ENCODE results near the gene TNFRSF8. TPM values are rescaled to one million over a fixed set of nuclear protein-coding genes. Genes with fewer than 3 reads are reported as not detected.
"Not testable (repeated sequence)": the region's sequence is repeated elsewhere in the genome, so short reads cannot be mapped to it uniquely, and the experiment has no call there.

The TNFRSF8 gene
- total RNA-seq, 1 experiment from 2014 or later: not detected

DNA sequence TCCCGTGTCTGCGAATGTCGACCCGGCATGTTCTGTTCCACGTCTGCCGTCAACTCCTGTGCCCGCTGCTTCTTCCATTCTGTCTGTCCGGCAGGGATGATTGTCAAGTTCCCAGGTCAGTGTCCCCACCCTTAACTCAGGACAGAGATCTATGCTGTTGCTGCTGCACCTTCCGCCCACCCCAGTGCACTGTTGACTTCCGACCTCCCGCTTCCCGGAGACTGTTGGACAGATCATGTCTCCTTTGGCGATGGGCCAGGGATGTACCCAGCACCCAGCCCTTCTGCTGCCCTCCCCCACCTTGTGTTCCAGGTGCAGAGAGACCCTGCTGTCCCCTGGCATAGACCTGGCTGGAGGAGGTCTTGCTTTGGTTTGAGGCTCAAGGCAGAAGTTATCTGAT, 41.3 kb downstream of the TNFRSF8 start:
- intact Hi-C loops (cut with micrococcal nuclease): no loop called here
- BruUV-seq (replicated peaks): no TSS peak

DNA sequence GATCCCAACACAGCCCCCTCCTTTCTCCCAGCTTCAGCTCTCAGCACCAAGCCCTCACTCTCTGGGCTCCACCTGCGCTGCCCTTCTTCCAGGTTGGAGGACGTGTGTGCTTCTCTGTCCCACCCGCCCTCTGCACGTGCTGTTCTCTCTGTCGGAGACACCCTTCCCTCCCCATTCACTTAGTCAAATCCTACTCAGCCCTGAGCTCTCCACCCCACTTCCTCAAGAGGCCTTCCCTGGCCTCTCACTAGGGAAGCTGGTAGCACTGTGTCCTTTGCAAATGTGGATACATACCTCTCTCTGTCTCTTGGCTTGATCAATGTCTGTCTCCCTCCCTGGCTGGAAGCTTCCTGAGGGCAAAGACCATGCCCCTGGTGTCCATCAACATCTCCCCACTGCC, 43.0 kb downstream of the TNFRSF8 start:
- Histone ChIP-seq H3K4me1 (ENCODE audit: insufficient read depth, low read length) (no peaks in the 10 kb centered on the region), H3K4me2 (ENCODE audit: low read length) (no peak overlapping the region), H3K27me3 (ENCODE audit: low read length) (no peaks in the 10 kb centered on the region), H2AFZ (ENCODE audit: low read length) (no peak overlapping the region), H3K36me3 (ENCODE audit: low read depth, low read length) (no peaks in the 10 kb centered on the region), H3K9me3 (ENCODE audit: low read length) (no peaks in the 10 kb centered on the region), H3F3A (ENCODE audit: low read length, unreplicated experiment) (no peaks in the 10 kb centered on the region), H3K4me3 (ENCODE audit: low read length) (no peak overlapping the region), H3K9me2 (replicated peaks; ENCODE audit: low read length) (no peaks in the 10 kb centered on the region), H3K79me2 (ENCODE audit: low read length) (no peaks in the 10 kb centered on the region), H3K27ac (ENCODE audit: low read length) (no peak overlapping the region), H4K20me1 (ENCODE audit: low read length) (no peaks in the 10 kb centered on the region), H3K9ac (ENCODE audit: low read length) (no peak overlapping the region)
- ATAC-seq (no peak), DNase-seq (no peak)
- no TSS peak for BruUV-seq (replicated peaks)
- TF ChIP-seq EZH2 (IDR thresholded peaks at IDR 0.05; ENCODE audit: low read length, unreplicated experiment) (no peak), EZH2phosphoT487 (IDR thresholded peaks at IDR 0.05; ENCODE audit: borderline replicate concordance, low read length) (no peak)
- TF ChIP-seq, protein P1, sequence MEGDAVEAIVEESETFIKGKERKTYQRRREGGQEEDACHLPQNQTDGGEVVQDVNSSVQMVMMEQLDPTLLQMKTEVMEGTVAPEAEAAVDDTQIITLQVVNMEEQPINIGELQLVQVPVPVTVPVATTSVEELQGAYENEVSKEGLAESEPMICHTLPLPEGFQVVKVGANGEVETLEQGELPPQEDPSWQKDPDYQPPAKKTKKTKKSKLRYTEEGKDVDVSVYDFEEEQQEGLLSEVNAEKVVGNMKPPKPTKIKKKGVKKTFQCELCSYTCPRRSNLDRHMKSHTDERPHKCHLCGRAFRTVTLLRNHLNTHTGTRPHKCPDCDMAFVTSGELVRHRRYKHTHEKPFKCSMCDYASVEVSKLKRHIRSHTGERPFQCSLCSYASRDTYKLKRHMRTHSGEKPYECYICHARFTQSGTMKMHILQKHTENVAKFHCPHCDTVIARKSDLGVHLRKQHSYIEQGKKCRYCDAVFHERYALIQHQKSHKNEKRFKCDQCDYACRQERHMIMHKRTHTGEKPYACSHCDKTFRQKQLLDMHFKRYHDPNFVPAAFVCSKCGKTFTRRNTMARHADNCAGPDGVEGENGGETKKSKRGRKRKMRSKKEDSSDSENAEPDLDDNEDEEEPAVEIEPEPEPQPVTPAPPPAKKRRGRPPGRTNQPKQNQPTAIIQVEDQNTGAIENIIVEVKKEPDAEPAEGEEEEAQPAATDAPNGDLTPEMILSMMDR (conservative IDR thresholded peaks at IDR 0.05; ENCODE audit: low read depth, low read length): no peak
- POLR2A ChIA-PET (ENCODE audit: unreplicated experiment): no interaction called here
- CTCF ChIA-PET: no interaction called here
- intact Hi-C loops (cut with micrococcal nuclease): no loop called here

More for the DNA sequence above, 41.3 kb downstream of the TNFRSF8 start:
- DNase-seq (no peak), ATAC-seq (no peak)
- no peak overlapping the region for H2AFZ ChIP-seq (ENCODE audit: low read length)
- H3K27ac ChIP-seq (ENCODE audit: low read length): no peak overlapping the region
- no peaks in the 10 kb centered on the region for H3K9me2 ChIP-seq (replicated peaks; ENCODE audit: low read length)
- no peaks in the 10 kb centered on the region for H3K9me3 ChIP-seq (ENCODE audit: low read length)
- POLR2A ChIA-PET (ENCODE audit: unreplicated experiment): no interaction called here
- no peak overlapping the region for H3K9ac ChIP-seq (ENCODE audit: low read length)
- H3K27me3 ChIP-seq (ENCODE audit: low read length): no peaks in the 10 kb centered on the region
- no peaks in the 10 kb centered on the region for H3F3A ChIP-seq (ENCODE audit: low read length, unreplicated experiment)
- H3K4me3 ChIP-seq (ENCODE audit: low read length): no peak overlapping the region
- H3K4me1 ChIP-seq (ENCODE audit: insufficient read depth, low read length): 0 out of 2 replicates have a peak, but pooled peaks cover 2% of the 10 kb centered on the region
- no peaks in the 10 kb centered on the region for H4K20me1 ChIP-seq (ENCODE audit: low read length)
- no peaks in the 10 kb centered on the region for H3K36me3 ChIP-seq (ENCODE audit: low read depth, low read length)
- no peaks in the 10 kb centered on the region for H3K79me2 ChIP-seq (ENCODE audit: low read length)
- CTCF ChIA-PET: interaction anchor here (0.6 kb wide), 1 partner anchor 111 kb away, joined by 6 read pairs; no protein-coding TSS in a partner anchor
- TF ChIP-seq EZH2 (IDR thresholded peaks at IDR 0.05; ENCODE audit: low read length, unreplicated experiment) (no peak), EZH2phosphoT487 (IDR thresholded peaks at IDR 0.05; ENCODE audit: borderline replicate concordance, low read length) (no peak)
- TF ChIP-seq, protein P1 (conservative IDR thresholded peaks at IDR 0.05; ENCODE audit: low read depth, low read length): no peak
- H3K4me2 ChIP-seq (ENCODE audit: low read length): no peak overlapping the region

DNA sequence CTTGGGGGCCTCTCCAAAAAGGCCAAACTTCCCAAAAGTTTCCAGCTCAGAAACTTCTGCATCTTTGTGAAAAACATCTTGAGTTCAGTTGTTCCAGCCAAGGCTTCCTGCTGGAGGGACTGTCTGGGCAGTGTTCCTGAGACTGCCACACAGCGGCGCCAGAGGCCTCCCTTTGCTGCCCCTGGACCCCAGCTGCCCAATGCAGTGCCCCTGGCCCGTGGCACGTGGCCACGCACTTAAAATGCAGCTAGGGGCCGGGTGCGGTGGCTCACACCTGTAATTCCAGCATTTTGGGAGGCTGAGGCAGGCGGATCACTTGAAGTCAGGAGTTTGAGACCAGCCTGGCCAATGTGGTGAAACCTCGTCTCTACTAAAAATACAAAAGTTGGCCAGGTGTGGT, 43.8 kb downstream of the TNFRSF8 start:
- H3K27me3 ChIP-seq (ENCODE audit: low read length); BruUV-seq (replicated peaks); ATAC-seq; H3K36me3 ChIP-seq (ENCODE audit: low read depth, low read length); intact Hi-C loops (cut with micrococcal nuclease); H2AFZ ChIP-seq (ENCODE audit: low read length); H3K4me3 ChIP-seq (ENCODE audit: low read length); H3K79me2 ChIP-seq (ENCODE audit: low read length); POLR2A ChIA-PET (ENCODE audit: unreplicated experiment); H3K9me3 ChIP-seq (ENCODE audit: low read length); H3K4me2 ChIP-seq (ENCODE audit: low read length); H3F3A ChIP-seq (ENCODE audit: low read length, unreplicated experiment); H3K9me2 ChIP-seq (replicated peaks; ENCODE audit: low read length); H3K27ac ChIP-seq (ENCODE audit: low read length); H3K9ac ChIP-seq (ENCODE audit: low read length); H4K20me1 ChIP-seq (ENCODE audit: low read length); H3K4me1 ChIP-seq (ENCODE audit: insufficient read depth, low read length): not testable (repeated sequence)
- peak; percentile 30 for DNase-seq
- CTCF ChIA-PET: interaction anchor here (0.6 kb wide), 1 partner anchor 12 kb away, joined by 4 read pairs; no protein-coding TSS in a partner anchor
- TF ChIP-seq, protein P1 (conservative IDR thresholded peaks at IDR 0.05; ENCODE audit: low read depth, low read length): peak; percentile 61
